GM18502 (cell line): Measurements from ENCODE around the gene VPS18.

Experiments
- ATAC-seq: cut with Tn5 transposase; IDR thresholded peaks from one replicate; pipeline ENCODE4 v1.9.1; 2021; ENCODE audit warnings: mild to moderate bottlenecking; ENCODE audit not compliant: unreplicated experiment, poor library complexity

The VPS18 gene

GRCh38 chr15:40899536-40900207 lies 5.4 kb downstream of the VPS18 start:
- ATAC-seq, result no peak

- ATAC-seq, result no peak
Observed at GRCh38 chr15:40900256-40901052, 6.2 kb downstream of the VPS18 start.

- no peak for ATAC-seq
Observed at GRCh38 chr15:40901053-40901443, 6.8 kb downstream of the VPS18 start.

GRCh38 chr15:40902605-40903561 lies 8.6 kb downstream of the VPS18 start:
- ATAC-seq, result no peak

GRCh38 chr15:40904552-40905201 lies 10.4 kb downstream of the VPS18 start:
- ATAC-seq, result no peak

GRCh38 chr15:40906091-40906990 lies 12.1 kb downstream of the VPS18 start:
- ATAC-seq, result peak; percentile 78

- no peak for ATAC-seq
Observed at GRCh38 chr15:40906991-40907802, 12.9 kb downstream of the VPS18 start.

- no peak for ATAC-seq
Observed at GRCh38 chr15:40908095-40908494, 13.8 kb downstream of the VPS18 start.

- ATAC-seq, result no peak
Observed at GRCh38 chr15:40909662-40910630, 15.7 kb downstream of the VPS18 start.

- no peak for ATAC-seq
Observed at GRCh38 chr15:40911141-40911540, 16.9 kb downstream of the VPS18 start.

- no peak for ATAC-seq
Observed at GRCh38 chr15:40911693-40912092, 17.4 kb downstream of the VPS18 start.

GRCh38 chr15:40912478-40912877 lies 18.2 kb downstream of the VPS18 start:
- ATAC-seq, result no peak

GRCh38 chr15:40914013-40914412 lies 19.8 kb downstream of the VPS18 start:
- ATAC-seq, result no peak

- ATAC-seq, result no peak
Observed at GRCh38 chr15:40914486-40914885, 20.2 kb downstream of the VPS18 start.

- no peak for ATAC-seq
Observed at GRCh38 chr15:40915116-40915661, 20.9 kb downstream of the VPS18 start.

- no peak for ATAC-seq
Observed at GRCh38 chr15:40915679-40916078, 21.4 kb downstream of the VPS18 start.

GRCh38 chr15:40917585-40917984 lies 23.3 kb downstream of the VPS18 start:
- no peak for ATAC-seq
